GM21786 (cell line): ENCODE results near the gene CTH.
A peak's percentile ranks its signal among the peaks of the same experiment; 100 is the strongest.
"Not testable (repeated sequence)": the region's sequence is repeated elsewhere in the genome, so short reads cannot be mapped to it uniquely, and the experiment has no call there.

ENCODE experiments used
- ATAC-seq: cut with Tn5 transposase; IDR thresholded peaks from one replicate; pipeline ENCODE4 v1.9.1; 2021; ENCODE audit not compliant: unreplicated experiment

Gene CTH

GRCh38 chr1:70405780-70406416 is 5.2 kb upstream of the CTH start:
- ATAC-seq = no peak

GRCh38 chr1:70409136-70409535 is 1.9 kb upstream of the CTH start:
- ATAC-seq = no peak

- ATAC-seq = no peak
Observed at GRCh38 chr1:70411360-70411844, 334 bp downstream of the CTH start.

- ATAC-seq = peak; percentile 14
Observed at GRCh38 chr1:70415882-70416281, 4.8 kb downstream of the CTH start.

- not testable (repeated sequence) for ATAC-seq
Observed at GRCh38 chr1:70418973-70419734, 8.1 kb downstream of the CTH start.

GRCh38 chr1:70420320-70420719 is 9.3 kb downstream of the CTH start:
- ATAC-seq = no peak

GRCh38 chr1:70426154-70427131 is 15.4 kb downstream of the CTH start:
- ATAC-seq = no peak

- ATAC-seq = no peak
Observed at GRCh38 chr1:70427976-70428375, 16.9 kb downstream of the CTH start.

- ATAC-seq = no peak
Observed at GRCh38 chr1:70429219-70429618, 18.2 kb downstream of the CTH start.

- no peak for ATAC-seq
Observed at GRCh38 chr1:70429757-70430156, 18.7 kb downstream of the CTH start.

- ATAC-seq = no peak
Observed at GRCh38 chr1:70431317-70431716, 20.2 kb downstream of the CTH start.

- ATAC-seq = no peak
Observed at GRCh38 chr1:70431874-70432273, 20.8 kb downstream of the CTH start.

- no peak for ATAC-seq
Observed at GRCh38 chr1:70434253-70434859, 23.3 kb downstream of the CTH start.

GRCh38 chr1:70436622-70437251 is 25.7 kb downstream of the CTH start:
- no peak for ATAC-seq

- ATAC-seq = no peak
Observed at GRCh38 chr1:70438529-70438928, 27.5 kb downstream of the CTH start.

GRCh38 chr1:70440642-70441391 is 29.7 kb downstream of the CTH start:
- no peak for ATAC-seq

- no peak for ATAC-seq
Observed at GRCh38 chr1:70441392-70442035, 30.4 kb downstream of the CTH start.

GRCh38 chr1:70442490-70442889 is 31.4 kb downstream of the CTH start:
- no peak for ATAC-seq

GRCh38 chr1:70443739-70444138 is 32.7 kb downstream of the CTH start:
- ATAC-seq = no peak
